ENCODE results near the gene TNNI3K. TPM values are rescaled to one million over a fixed set of nuclear protein-coding genes. Genes with fewer than 3 reads are reported as not detected.

TNNI3K gene
- polyA plus RNA-seq (0.36 to 0.41 TPM in 2 of 3 replicates, not detected in the other), polyA minus RNA-seq (not detected in 3 replicates)
- not detected for polyA plus RNA-seq (2011; ENCODE audit: low read depth)
- 0.21 TPM in 1 of 2 replicates, not detected in the other for polyA plus RNA-seq (2011; cell fraction: cytosol; rRNA removed)
- 0.59 and 0.65 TPM in 2 replicates for polyA plus RNA-seq (2011; cell fraction: nucleus; rRNA removed)
- 0.21 and 0.86 TPM in 2 replicates for polyA plus RNA-seq (2012; ENCODE audit: low replicate concordance)
- polyA minus RNA-seq (2011; cell fraction: cytosol; rRNA and poly(A)+ RNA removed) = not detected
- not detected in 2 replicates for polyA minus RNA-seq (2011; cell fraction: nucleus; rRNA and poly(A)+ RNA removed)

- no peaks in the 10 kb centered on the region for H3K36me3 ChIP-seq (ENCODE audit: control insufficient read depth in 2 of 2, extremely low read depth in 1 of 2, insufficient read depth in 2 of 2, low read length in 2 of 2)
- no peaks in the 10 kb centered on the region for H3K4me1 ChIP-seq (ENCODE audit: control insufficient read depth, extremely low read depth, insufficient read depth, low read length)
- H3K9ac ChIP-seq (ENCODE audit: control insufficient read depth, extremely low read depth, insufficient read depth, low read length) = no peak within 1 kb of the TSS
- no peaks in the 10 kb centered on the region for H3K27me3 ChIP-seq (ENCODE audit: control insufficient read depth, extremely low read depth, insufficient read depth, low read length)
- no peak for DNase-seq (ENCODE audit: low read depth, low spot score)
- H3K9me3 ChIP-seq (ENCODE audit: control insufficient read depth, low read depth, low read length) = no peaks in the 10 kb centered on the region
- no peak within 1 kb of the TSS for H3K4me3 ChIP-seq (ENCODE audit: control insufficient read depth in 2 of 3, extremely low read depth in 1 of 3, insufficient read depth in 2 of 3, low read depth in 1 of 3, low read length in 3 of 3)
- no peaks in the 10 kb centered on the region for H3K9me1 ChIP-seq (ENCODE audit: control insufficient read depth, extremely low read depth, insufficient read depth, low read length)
- dilution Hi-C loops (cut with MboI; ENCODE audit: extremely low pct_ligation_motif_present, low sequenced_read_pairs) = no loop called here
- no peaks in the 10 kb centered on the region for H3K79me2 ChIP-seq (ENCODE audit: control insufficient read depth, insufficient read depth, low read length)
- no peak within 1 kb of the TSS for H2AFZ ChIP-seq (ENCODE audit: control insufficient read depth, low read length)
- H3K27ac ChIP-seq (ENCODE audit: control insufficient read depth, insufficient read depth, low read length) = no peak within 1 kb of the TSS
- TF ChIP-seq CTCF (optimal IDR thresholded peaks at IDR 0.05 in 1 of 3, IDR thresholded peaks at IDR 0.05 in 1 of 3, conservative IDR thresholded peaks at IDR 0.05 in 1 of 3; ENCODE audit: extremely low read depth in 1 of 3, insufficient read depth in 2 of 3, low read length in 3 of 3) = no peak
- no peak for TF ChIP-seq EZH2 (IDR thresholded peaks at IDR 0.05; ENCODE audit: low read length)
- H3K4me2 ChIP-seq (ENCODE audit: control insufficient read depth, extremely low read depth, insufficient read depth, low read depth, low read length) = no peak within 1 kb of the TSS
- no peaks in the 10 kb centered on the region for H4K20me1 ChIP-seq (ENCODE audit: control insufficient read depth, extremely low read depth, insufficient read depth, low read length)
- FAIRE-seq = no peak
These were observed at the start of gene TNNI3K for GRCh38 chr1:74235153-74235552. Gene TNNI3K (plus strand): TSS chr1:74235387. CDS start chr1:74235452, 65 bp downstream.

GRCh38 chr1:74193908-74194307 is 41.3 kb upstream of the TNNI3K start:
- Histone ChIP-seq H3K79me2 (ENCODE audit: control insufficient read depth, insufficient read depth, low read length) (peaks cover 2% of the 10 kb centered on the region), H3K9ac (ENCODE audit: control insufficient read depth, extremely low read depth, insufficient read depth, low read length) (no peak overlapping the region), H3K27me3 (ENCODE audit: control insufficient read depth, extremely low read depth, insufficient read depth, low read length) (no peaks in the 10 kb centered on the region), H3K4me3 (ENCODE audit: control insufficient read depth in 2 of 3, extremely low read depth in 1 of 3, insufficient read depth in 2 of 3, low read depth in 1 of 3, low read length in 3 of 3) (no peak overlapping the region), H3K4me1 (ENCODE audit: control insufficient read depth, extremely low read depth, insufficient read depth, low read length) (peaks cover 3% of the 10 kb centered on the region), H3K27ac (ENCODE audit: control insufficient read depth, insufficient read depth, low read length) (no peak overlapping the region), H3K36me3 (ENCODE audit: control insufficient read depth in 2 of 2, extremely low read depth in 1 of 2, insufficient read depth in 2 of 2, low read length in 2 of 2) (no peaks in the 10 kb centered on the region), H2AFZ (ENCODE audit: control insufficient read depth, low read length) (no peak overlapping the region), H3K9me1 (ENCODE audit: control insufficient read depth, extremely low read depth, insufficient read depth, low read length) (no peaks in the 10 kb centered on the region), H4K20me1 (ENCODE audit: control insufficient read depth, extremely low read depth, insufficient read depth, low read length) (no peaks in the 10 kb centered on the region), H3K4me2 (ENCODE audit: control insufficient read depth, extremely low read depth, insufficient read depth, low read depth, low read length) (no peak overlapping the region), H3K9me3 (ENCODE audit: control insufficient read depth, low read depth, low read length) (no peaks in the 10 kb centered on the region)
- dilution Hi-C loops (cut with MboI; ENCODE audit: extremely low pct_ligation_motif_present, low sequenced_read_pairs) = no loop called here
- DNase-seq (ENCODE audit: low read depth, low spot score) = no peak
- no peak for FAIRE-seq
- TF ChIP-seq CTCF (optimal IDR thresholded peaks at IDR 0.05 in 1 of 3, IDR thresholded peaks at IDR 0.05 in 1 of 3, conservative IDR thresholded peaks at IDR 0.05 in 1 of 3; ENCODE audit: extremely low read depth in 1 of 3, insufficient read depth in 2 of 3, low read length in 3 of 3) (no peak), EZH2 (IDR thresholded peaks at IDR 0.05; ENCODE audit: low read length) (no peak)
